GM12873 (cell line): ENCODE measurements around the gene MGLL.

ENCODE experiments used
- CTCF ChIP-seq: IDR thresholded peaks from 2 replicates; pipeline ENCODE4 v1.5.1; 2012; ENCODE audit warnings: low read depth, mild to moderate bottlenecking, moderate library complexity, low read length, control low read depth; ENCODE audit not compliant: insufficient read depth; ENCODE audit errors: missing control alignments

The MGLL gene

GRCh38 chr3:127746400-127747057 lies 75.8 kb downstream of the MGLL start:
- TF ChIP-seq CTCF, result peak; percentile 39

GRCh38 chr3:127745656-127746399 lies 76.5 kb downstream of the MGLL start:
- TF ChIP-seq CTCF, result no peak

- no peak for TF ChIP-seq CTCF
Measured at GRCh38 chr3:127744875-127745274, 77.4 kb downstream of the MGLL start.

GRCh38 chr3:127744253-127744815 lies 78.0 kb downstream of the MGLL start:
- TF ChIP-seq CTCF, result no peak

GRCh38 chr3:127743351-127744252 lies 78.7 kb downstream of the MGLL start:
- no peak for TF ChIP-seq CTCF

GRCh38 chr3:127742580-127742979 lies 79.7 kb downstream of the MGLL start:
- no peak for TF ChIP-seq CTCF
